ENCODE data around the gene ZDHHC13. TPM values are rescaled to one million over a fixed set of nuclear protein-coding genes. Genes with fewer than 3 reads are reported as not detected.

ZDHHC13 gene
- total and polyA plus RNA-seq, 2 donors (not counting 1 experiment from before 2014, with no cell fraction given), result 8.8 to 21.7 TPM

- no peak for DNase-seq
- no peak overlapping the region for H3K27ac Mint-ChIP-seq
- peaks cover 4% of the 10 kb centered on the region for H3K9me3 Mint-ChIP-seq (ENCODE audit: insufficient read depth)
- peaks cover 19% of the 10 kb centered on the region for H3K27me3 Mint-ChIP-seq
- Histone ChIP-seq H3K36me3 (replicated peaks in 1 of 2; ENCODE audit: control extremely low read depth in 1 of 2, control insufficient read depth in 1 of 2, extremely low read depth in 1 of 2, insufficient read depth in 2 of 2, low read length in 1 of 2) (no peaks in the 10 kb centered on the region), H4K20me1 (ENCODE audit: control insufficient read depth, insufficient read depth, low read length, poor library complexity, severe bottlenecking) (no peaks in the 10 kb centered on the region), H3K4me2 (replicated peaks; ENCODE audit: low read depth, low read length, poor library complexity, severe bottlenecking) (no peak overlapping the region), H3K4me1 (ENCODE audit: control insufficient read depth in 2 of 2, insufficient read depth in 2 of 2, low read length in 2 of 2) (peaks cover 4% of the 10 kb centered on the region in 2 donors), H3K27me3 (replicated peaks in 1 of 4; ENCODE audit: control extremely low read depth in 1 of 4, control insufficient read depth in 3 of 4, insufficient read depth in 4 of 4, low read length in 3 of 4) (peaks cover 0 to 7% (median 2%) of the 10 kb centered on the region in 4 experiments), H3K9ac (ENCODE audit: low read length) (no peak overlapping the region), H3K4me3 (ENCODE audit: control extremely low read depth in 1 of 5, extremely low read depth in 1 of 5, insufficient read depth in 1 of 5, low read depth in 2 of 5, low read length in 4 of 5) (no peak overlapping the region), H2AFZ (ENCODE audit: insufficient read depth, low read depth, low read length, poor library complexity, severe bottlenecking) (no peak overlapping the region), H3K27ac (ENCODE audit: low read length in 2 of 2) (no peak overlapping the region), H3K79me2 (ENCODE audit: control insufficient read depth, insufficient read depth, low read length) (no peaks in the 10 kb centered on the region), H3K9me3 (ENCODE audit: control extremely low read depth in 1 of 3, control insufficient read depth in 2 of 3, insufficient read depth in 1 of 3, low read length in 2 of 3) (peaks cover 0 to 7% (median 4%) of the 10 kb centered on the region in 3 donors)
- H3K4me3 Mint-ChIP-seq, result no peak overlapping the region
- WGBS (ENCODE audit: insufficient coverage), result 92% methylated on average over 2 of the region's 10 CpGs
- ChIA-PET POLR2A (no interaction called here), CTCF (interaction anchor here (1.1 to 1.6 kb wide), 5 partner anchors 10 to 51 kb away, joined by 3 to 4 read pairs (median 3); no protein-coding TSS in a partner anchor)
- intact Hi-C loops (cut with micrococcal nuclease), result no loop called here
- peaks cover 5% of the 10 kb centered on the region for H3K4me1 Mint-ChIP-seq
- TF ChIP-seq EZH2 (IDR thresholded peaks at IDR 0.05; ENCODE audit: borderline replicate concordance, insufficient read depth, low read depth, low read length, poor library complexity, severe bottlenecking), result no peak
- no peak for TF ChIP-seq CTCF (IDR thresholded peaks at IDR 0.05)
- no peak for ATAC-seq (ENCODE audit: low read depth)
Measured at GRCh38 chr11:19073454-19074415, 43.2 kb upstream of the ZDHHC13 start.

DNA sequence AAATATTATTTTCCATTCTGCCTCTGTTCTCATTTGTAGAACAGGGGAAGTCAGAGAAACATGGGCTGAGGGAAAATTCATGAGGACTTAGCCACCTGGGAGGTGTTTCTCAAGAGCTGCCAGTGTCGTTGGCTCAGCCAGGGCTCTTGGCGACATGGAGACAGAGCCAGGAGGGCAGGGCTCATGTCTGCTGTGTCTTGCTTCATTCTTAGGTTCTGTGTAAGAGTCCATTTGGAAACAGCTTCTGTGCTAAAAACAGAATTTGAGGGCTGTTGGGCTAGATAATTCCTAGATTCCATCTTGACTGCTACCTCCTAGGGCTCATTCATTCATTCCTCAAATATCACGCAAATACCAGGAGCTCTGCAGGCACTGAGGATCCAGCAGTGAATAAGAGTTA, 41.3 kb upstream of the ZDHHC13 start:
- WGBS (ENCODE audit: insufficient coverage), result 88% methylated on average over 2 of the region's 3 CpGs
- DNase-seq, result no peak
- Histone ChIP-seq H3K79me2 (ENCODE audit: control insufficient read depth, insufficient read depth, low read length) (no peaks in the 10 kb centered on the region), H3K9ac (ENCODE audit: low read length) (no peak overlapping the region), H4K20me1 (ENCODE audit: control insufficient read depth, insufficient read depth, low read length, poor library complexity, severe bottlenecking) (no peaks in the 10 kb centered on the region), H3K27ac (ENCODE audit: low read length in 2 of 2) (no peak overlapping the region), H3K36me3 (replicated peaks in 1 of 2; ENCODE audit: control extremely low read depth in 1 of 2, control insufficient read depth in 1 of 2, extremely low read depth in 1 of 2, insufficient read depth in 2 of 2, low read length in 1 of 2) (no peaks in the 10 kb centered on the region), H3K9me3 (ENCODE audit: control extremely low read depth in 1 of 3, control insufficient read depth in 2 of 3, insufficient read depth in 1 of 3, low read length in 2 of 3) (no peaks in the 10 kb centered on the region), H2AFZ (ENCODE audit: insufficient read depth, low read depth, low read length, poor library complexity, severe bottlenecking) (no peak overlapping the region), H3K4me1 (ENCODE audit: control insufficient read depth in 2 of 2, insufficient read depth in 2 of 2, low read length in 2 of 2) (peaks cover 4% of the 10 kb centered on the region in 2 donors), H3K27me3 (replicated peaks in 1 of 4; ENCODE audit: control extremely low read depth in 1 of 4, control insufficient read depth in 3 of 4, insufficient read depth in 4 of 4, low read length in 3 of 4) (peaks cover 0 to 6% (median 2%) of the 10 kb centered on the region in 4 experiments), H3K4me2 (replicated peaks; ENCODE audit: low read depth, low read length, poor library complexity, severe bottlenecking) (no peak overlapping the region), H3K4me3 (ENCODE audit: control extremely low read depth in 1 of 5, extremely low read depth in 1 of 5, insufficient read depth in 1 of 5, low read depth in 2 of 5, low read length in 4 of 5) (no peak overlapping the region)
- no peak for TF ChIP-seq CTCF (IDR thresholded peaks at IDR 0.05)
- no peak for TF ChIP-seq EZH2 (IDR thresholded peaks at IDR 0.05; ENCODE audit: borderline replicate concordance, insufficient read depth, low read depth, low read length, poor library complexity, severe bottlenecking)
- ATAC-seq (ENCODE audit: low read depth), result no peak
- intact Hi-C loops (cut with micrococcal nuclease), result loop anchor here (2.0 kb wide), 1 partner anchor 41 kb away; the partner anchor contains the start of gene ZDHHC13
- POLR2A ChIA-PET, result no interaction called here
- H3K9me3 Mint-ChIP-seq (ENCODE audit: insufficient read depth), result no peaks in the 10 kb centered on the region
- no peak overlapping the region for H3K4me3 Mint-ChIP-seq
- no peak overlapping the region for H3K27ac Mint-ChIP-seq
- CTCF ChIA-PET, result interaction anchor here (0.8 to 3.1 kb wide), 8 partner anchors 8 to 1287 kb away, joined by 3 to 21 read pairs (median 3); no protein-coding TSS in a partner anchor
- H3K4me1 Mint-ChIP-seq, result peaks cover 5% of the 10 kb centered on the region
- H3K27me3 Mint-ChIP-seq, result peaks cover 28% of the 10 kb centered on the region
